ENCODE measurements around the gene ANKRD11. TPM values are rescaled to one million over a fixed set of nuclear protein-coding genes. Genes with fewer than 3 reads are reported as not detected.

Gene ANKRD11
- total and polyA plus RNA-seq, 2 donors (not counting 3 experiments of a cell fraction or from before 2014, with no cell fraction given): 55.8 to 191 TPM

DNA sequence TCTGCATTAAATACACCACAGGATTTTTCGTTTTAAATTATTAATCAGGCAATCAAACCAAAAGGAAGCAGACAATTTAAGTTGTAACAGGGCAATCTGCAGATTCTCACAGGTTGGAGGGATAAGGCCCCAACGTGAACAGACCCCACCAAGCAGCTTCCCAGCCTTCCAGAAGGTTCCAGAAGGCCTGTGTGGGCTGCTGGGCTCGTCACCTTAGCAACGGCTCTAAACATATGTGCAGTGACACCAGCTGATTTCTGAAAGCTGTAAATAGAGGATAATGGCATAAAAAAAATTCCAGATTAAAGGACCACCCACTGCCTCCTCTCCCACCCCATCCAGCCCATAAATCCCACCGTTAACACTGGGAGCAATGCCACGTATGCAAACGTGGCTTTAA lies 149.1 kb downstream of the ANKRD11 start:
- dilution Hi-C loops (cut with MboI; ENCODE audit: extremely low pct_ligation_motif_present, low sequenced_read_pairs): no loop called here
- Histone ChIP-seq H3K36me3 (ENCODE audit: control insufficient read depth in 2 of 2, extremely low read depth in 1 of 2, insufficient read depth in 2 of 2, low read length in 2 of 2) (no peaks in the 10 kb centered on the region), H4K20me1 (replicated peaks; ENCODE audit: control insufficient read depth, extremely low read depth, insufficient read depth, low read length) (peaks cover 5% of the 10 kb centered on the region), H3K9me3 (replicated peaks; ENCODE audit: control insufficient read depth, insufficient read depth, low read length) (no peaks in the 10 kb centered on the region), H3K4me2 (ENCODE audit: insufficient read depth, low read length) (no peak overlapping the region), H3K27ac (ENCODE audit: insufficient read depth, low read depth, low read length) (no peak overlapping the region), H2AFZ (ENCODE audit: low read depth, low read length) (no peak overlapping the region), H3K9ac (replicated peaks; ENCODE audit: extremely low read depth, insufficient read depth, low read length) (no peak overlapping the region), H3K27me3 (ENCODE audit: control insufficient read depth in 2 of 2, insufficient read depth in 2 of 2, low read length in 2 of 2) (no peaks in the 10 kb centered on the region), H3K4me1 (ENCODE audit: control insufficient read depth, extremely low read depth, insufficient read depth, low read length) (peaks cover 6% of the 10 kb centered on the region), H3K79me2 (ENCODE audit: control insufficient read depth, insufficient read depth, low read length) (peaks cover 98% of the 10 kb centered on the region), H3K9me1 (replicated peaks; ENCODE audit: control insufficient read depth, extremely low read depth, insufficient read depth, low read length) (no peaks in the 10 kb centered on the region), H3K4me3 (replicated peaks in 1 of 3; ENCODE audit: insufficient read depth in 1 of 3, low read depth in 1 of 3, low read length in 3 of 3) (no peak overlapping the region)
- DNase-seq (ENCODE audit: low read depth, low spot score) (no peak), FAIRE-seq (no peak)
- ChIA-PET POLR2A (no interaction called here), CTCF (no interaction called here)
- TF ChIP-seq FOS (IDR thresholded peaks at IDR 0.05; ENCODE audit: borderline replicate concordance, insufficient read depth, low read length) (no peak), POLR2A (IDR thresholded peaks at IDR 0.05; ENCODE audit: low read depth, low read length) (no peak), MYC (IDR thresholded peaks at IDR 0.05; ENCODE audit: low read depth, low read length) (no peak)
- intact Hi-C loops (cut with micrococcal nuclease): no loop called here
- BruUV-seq (replicated peaks): no TSS peak

DNA sequence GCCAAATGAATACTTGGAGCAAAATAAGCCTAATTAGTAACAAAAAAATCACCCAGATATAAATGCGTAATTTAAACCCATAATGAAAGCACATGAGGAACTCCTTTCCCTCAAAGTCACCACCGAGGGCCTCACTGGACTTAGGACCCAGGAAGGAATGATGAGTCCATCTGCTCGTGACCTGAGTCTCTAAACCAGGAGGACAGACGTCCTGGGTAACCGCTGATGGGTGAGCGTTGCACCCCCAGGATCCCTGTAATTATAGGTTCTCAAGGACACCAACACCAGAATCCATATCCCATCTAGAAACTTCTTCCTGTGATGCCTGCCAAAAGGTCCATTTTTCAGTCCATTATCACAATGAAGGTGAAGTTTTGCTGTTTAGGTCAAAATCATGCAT lies 151.5 kb downstream of the ANKRD11 start:
- no peak overlapping the region for H3K9ac ChIP-seq (replicated peaks; ENCODE audit: extremely low read depth, insufficient read depth, low read length)
- no peak for TF ChIP-seq EZH2 (IDR thresholded peaks at IDR 0.05; ENCODE audit: borderline replicate concordance, low read depth, low read length, severe bottlenecking)
- TF ChIP-seq MYC (IDR thresholded peaks at IDR 0.05; ENCODE audit: low read depth, low read length): no peak
- TF ChIP-seq, protein P1, sequence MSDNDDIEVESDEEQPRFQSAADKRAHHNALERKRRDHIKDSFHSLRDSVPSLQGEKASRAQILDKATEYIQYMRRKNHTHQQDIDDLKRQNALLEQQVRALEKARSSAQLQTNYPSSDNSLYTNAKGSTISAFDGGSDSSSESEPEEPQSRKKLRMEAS (IDR thresholded peaks at IDR 0.05; ENCODE audit: insufficient read depth, insufficient read length): no peak
- no peak for TF ChIP-seq JUN (IDR thresholded peaks at IDR 0.05; ENCODE audit: borderline replicate concordance, insufficient read depth, insufficient read length, low read depth)
- TF ChIP-seq, protein P2, sequence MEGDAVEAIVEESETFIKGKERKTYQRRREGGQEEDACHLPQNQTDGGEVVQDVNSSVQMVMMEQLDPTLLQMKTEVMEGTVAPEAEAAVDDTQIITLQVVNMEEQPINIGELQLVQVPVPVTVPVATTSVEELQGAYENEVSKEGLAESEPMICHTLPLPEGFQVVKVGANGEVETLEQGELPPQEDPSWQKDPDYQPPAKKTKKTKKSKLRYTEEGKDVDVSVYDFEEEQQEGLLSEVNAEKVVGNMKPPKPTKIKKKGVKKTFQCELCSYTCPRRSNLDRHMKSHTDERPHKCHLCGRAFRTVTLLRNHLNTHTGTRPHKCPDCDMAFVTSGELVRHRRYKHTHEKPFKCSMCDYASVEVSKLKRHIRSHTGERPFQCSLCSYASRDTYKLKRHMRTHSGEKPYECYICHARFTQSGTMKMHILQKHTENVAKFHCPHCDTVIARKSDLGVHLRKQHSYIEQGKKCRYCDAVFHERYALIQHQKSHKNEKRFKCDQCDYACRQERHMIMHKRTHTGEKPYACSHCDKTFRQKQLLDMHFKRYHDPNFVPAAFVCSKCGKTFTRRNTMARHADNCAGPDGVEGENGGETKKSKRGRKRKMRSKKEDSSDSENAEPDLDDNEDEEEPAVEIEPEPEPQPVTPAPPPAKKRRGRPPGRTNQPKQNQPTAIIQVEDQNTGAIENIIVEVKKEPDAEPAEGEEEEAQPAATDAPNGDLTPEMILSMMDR (IDR thresholded peaks at IDR 0.05; ENCODE audit: extremely low read depth in 1 of 2, insufficient read depth in 1 of 2, low read depth in 1 of 2, low read length in 2 of 2): no peak
- no peak for TF ChIP-seq FOS (IDR thresholded peaks at IDR 0.05; ENCODE audit: borderline replicate concordance, insufficient read depth, low read length)
- no peak for TF ChIP-seq POLR2AphosphoS5 (IDR thresholded peaks at IDR 0.05; ENCODE audit: insufficient read depth, low read depth, low read length)
- no peak for TF ChIP-seq GATA2 (IDR thresholded peaks at IDR 0.05; ENCODE audit: insufficient read depth, insufficient read length, low read depth, low read length)
- H3K36me3 ChIP-seq (ENCODE audit: control insufficient read depth in 2 of 2, extremely low read depth in 1 of 2, insufficient read depth in 2 of 2, low read length in 2 of 2): no peaks in the 10 kb centered on the region
- CTCF ChIA-PET: interaction anchor here (0.6 to 1.5 kb wide), 3 partner anchors 44 to 169 kb away, joined by 3 to 5 read pairs (median 4); partner anchors contain the start of gene SPG7
- FAIRE-seq (no peak), DNase-seq (ENCODE audit: low read depth, low spot score) (no peak)
- H3K4me3 ChIP-seq (replicated peaks in 1 of 3; ENCODE audit: insufficient read depth in 1 of 3, low read depth in 1 of 3, low read length in 3 of 3): no peak overlapping the region
- no peaks in the 10 kb centered on the region for H3K9me3 ChIP-seq (replicated peaks; ENCODE audit: control insufficient read depth, insufficient read depth, low read length)
- peaks cover 31% of the 10 kb centered on the region for H3K4me1 ChIP-seq (ENCODE audit: control insufficient read depth, extremely low read depth, insufficient read depth, low read length)
- no peak overlapping the region for H2AFZ ChIP-seq (ENCODE audit: low read depth, low read length)
- H4K20me1 ChIP-seq (replicated peaks; ENCODE audit: control insufficient read depth, extremely low read depth, insufficient read depth, low read length): peaks cover 5% of the 10 kb centered on the region
- H3K9me1 ChIP-seq (replicated peaks; ENCODE audit: control insufficient read depth, extremely low read depth, insufficient read depth, low read length): no peaks in the 10 kb centered on the region
- BruUV-seq (replicated peaks): no TSS peak
- intact Hi-C loops (cut with micrococcal nuclease): no loop called here
- dilution Hi-C loops (cut with MboI; ENCODE audit: extremely low pct_ligation_motif_present, low sequenced_read_pairs): no loop called here
- no peak overlapping the region for H3K4me2 ChIP-seq (ENCODE audit: insufficient read depth, low read length)
- no peaks in the 10 kb centered on the region for H3K27me3 ChIP-seq (ENCODE audit: control insufficient read depth in 2 of 2, insufficient read depth in 2 of 2, low read length in 2 of 2)
- POLR2A ChIA-PET: interaction anchor here (0.7 kb wide), 1 partner anchor 24 kb away, joined by 5 read pairs; no protein-coding TSS in a partner anchor
- H3K79me2 ChIP-seq (ENCODE audit: control insufficient read depth, insufficient read depth, low read length): peaks cover 98% of the 10 kb centered on the region
- H3K27ac ChIP-seq (ENCODE audit: insufficient read depth, low read depth, low read length): no peak overlapping the region
